ENCODE data around the gene MYO15B.
"Not testable (repeated sequence)": the region's sequence is repeated elsewhere in the genome, so short reads cannot be mapped to it uniquely, and the experiment has no call there.

The MYO15B gene

DNA sequence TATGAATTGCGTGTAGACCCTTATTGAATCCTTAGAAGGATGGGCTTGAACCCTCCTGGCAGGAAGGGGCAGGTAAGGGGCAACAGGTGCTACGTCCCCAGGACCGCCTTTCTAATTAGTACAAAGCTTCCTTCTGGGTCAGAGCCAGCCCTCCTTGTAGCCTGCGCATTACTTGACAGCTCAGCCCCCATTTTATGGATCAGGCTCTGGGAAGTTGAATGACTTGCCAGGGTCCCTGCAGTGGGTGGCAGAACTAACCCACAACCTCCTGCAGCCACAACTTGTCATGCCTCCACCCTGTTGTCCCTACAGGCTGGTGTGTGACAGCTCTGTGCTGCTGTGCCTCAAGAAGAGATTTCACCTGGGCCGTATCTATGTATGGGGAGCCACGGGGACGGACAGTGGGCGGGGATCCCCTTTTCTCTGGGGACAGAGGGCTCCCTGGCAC, 2.7 kb downstream of the MYO15B start:
- Histone ChIP-seq H3K9ac (peak overlapping the region; percentile 78 to 100 (median 97)), H3K4me3 (peak overlapping the region; percentile 67 to 99 (median 90); a peak in 18 of 20 replicates), H3K9me3 (replicated peaks in 1 of 11) (no peaks in the 10 kb centered on the region; a peak in 1 of 22 replicates), H3K4me1 (peaks cover 30 to 45% (median 39%) of the 10 kb centered on the region in 10 experiments), H3K4me2 (peak overlapping the region; percentile 92 to 98 (median 96)), H3K27me3 (no peaks in the 10 kb centered on the region), H3K27ac (peak overlapping the region in 9 of 11 experiments; percentile 23 to 96 (median 66); a peak in 10 of 22 replicates), H3K36me3 (peaks cover 11 to 55% (median 39%) of the 10 kb centered on the region in 11 experiments; a peak in 21 of 22 replicates), H4K20me1 (peaks cover 8 to 60% (median 52%) of the 10 kb centered on the region in 11 experiments; a peak in 21 of 22 replicates)
- no peak for TF ChIP-seq Cebpa-rat (IDR thresholded peaks at IDR 0.05)

- peak overlapping the region; percentile 92 to 98 (median 96) for H3K4me2 ChIP-seq
- H3K9ac ChIP-seq = peak overlapping the region; percentile 78 to 100 (median 97); a peak in 19 of 22 replicates
- H3K27me3 ChIP-seq = no peaks in the 10 kb centered on the region
- H4K20me1 ChIP-seq = peaks cover 8 to 68% (median 59%) of the 10 kb centered on the region in 11 experiments; a peak in 21 of 22 replicates
- H3K4me3 ChIP-seq = peak overlapping the region in 8 of 10 experiments; percentile 67 to 99 (median 93); a peak in 9 of 20 replicates
- peaks cover 11 to 60% (median 41%) of the 10 kb centered on the region in 11 experiments; a peak in 21 of 22 replicates for H3K36me3 ChIP-seq
- TF ChIP-seq Cebpa-rat (IDR thresholded peaks at IDR 0.05) = no peak
- peaks cover 28 to 50% (median 35%) of the 10 kb centered on the region in 10 experiments for H3K4me1 ChIP-seq
- peak overlapping the region in 5 of 11 experiments; percentile 12 to 66 (median 60); a peak in 5 of 22 replicates for H3K27ac ChIP-seq
- no peaks in the 10 kb centered on the region; a peak in 1 of 22 replicates for H3K9me3 ChIP-seq (replicated peaks in 1 of 11)
Observed at GRCh38 chr17:75590849-75591721, 3.5 kb downstream of the MYO15B start.

DNA sequence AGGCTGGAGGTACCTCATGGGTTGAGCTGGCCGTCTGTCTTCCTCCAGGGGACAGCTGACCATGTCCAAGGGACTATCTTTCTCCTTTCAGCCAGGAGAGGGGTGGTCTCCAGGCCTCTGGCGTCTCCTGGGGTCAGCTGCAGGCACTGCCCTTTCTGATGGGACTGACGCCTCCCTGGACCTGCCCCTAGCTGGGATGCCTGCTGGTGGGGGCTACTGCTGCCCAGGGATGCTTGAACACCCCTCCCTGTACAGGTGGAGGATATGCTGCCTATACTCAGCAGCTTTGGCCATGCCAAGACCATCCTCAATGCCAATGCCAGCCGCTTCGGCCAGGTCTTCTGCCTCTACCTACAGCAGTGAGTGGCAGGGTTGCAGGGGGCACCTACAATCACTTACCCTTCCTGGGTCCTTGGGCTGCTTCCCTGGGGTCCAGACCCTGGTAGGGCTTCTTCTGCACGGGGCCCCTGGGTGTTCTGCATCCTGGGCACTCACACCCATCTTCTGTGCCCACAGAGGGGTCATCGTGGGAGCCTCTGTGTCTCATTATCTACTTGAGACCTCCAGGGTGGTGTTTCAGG, 4.2 kb downstream of the MYO15B start:
- H4K20me1 ChIP-seq = peaks cover 8 to 75% (median 67%) of the 10 kb centered on the region in 11 experiments; a peak in 21 of 22 replicates
- H3K4me1 ChIP-seq = peaks cover 26 to 45% (median 34%) of the 10 kb centered on the region in 10 experiments
- no peaks in the 10 kb centered on the region for H3K9me3 ChIP-seq (replicated peaks in 1 of 11)
- H3K27ac ChIP-seq = 0 out of 22 replicates have a peak overlapping the region, but pooled peaks of 1 of the 11 experiments have one; percentile 15
- H3K9ac ChIP-seq = peak overlapping the region in 4 of 11 experiments; percentile 5 to 99 (median 88); a peak in 5 of 22 replicates
- H3K4me3 ChIP-seq = no peak overlapping the region
- peak overlapping the region in 4 of 11 experiments; percentile 96 to 98 (median 97); a peak in 3 of 22 replicates for H3K4me2 ChIP-seq
- TF ChIP-seq Cebpa-rat (IDR thresholded peaks at IDR 0.05) = no peak
- H3K36me3 ChIP-seq = peaks cover 11 to 67% (median 43%) of the 10 kb centered on the region in 11 experiments; a peak in 21 of 22 replicates
- H3K27me3 ChIP-seq = no peaks in the 10 kb centered on the region

DNA sequence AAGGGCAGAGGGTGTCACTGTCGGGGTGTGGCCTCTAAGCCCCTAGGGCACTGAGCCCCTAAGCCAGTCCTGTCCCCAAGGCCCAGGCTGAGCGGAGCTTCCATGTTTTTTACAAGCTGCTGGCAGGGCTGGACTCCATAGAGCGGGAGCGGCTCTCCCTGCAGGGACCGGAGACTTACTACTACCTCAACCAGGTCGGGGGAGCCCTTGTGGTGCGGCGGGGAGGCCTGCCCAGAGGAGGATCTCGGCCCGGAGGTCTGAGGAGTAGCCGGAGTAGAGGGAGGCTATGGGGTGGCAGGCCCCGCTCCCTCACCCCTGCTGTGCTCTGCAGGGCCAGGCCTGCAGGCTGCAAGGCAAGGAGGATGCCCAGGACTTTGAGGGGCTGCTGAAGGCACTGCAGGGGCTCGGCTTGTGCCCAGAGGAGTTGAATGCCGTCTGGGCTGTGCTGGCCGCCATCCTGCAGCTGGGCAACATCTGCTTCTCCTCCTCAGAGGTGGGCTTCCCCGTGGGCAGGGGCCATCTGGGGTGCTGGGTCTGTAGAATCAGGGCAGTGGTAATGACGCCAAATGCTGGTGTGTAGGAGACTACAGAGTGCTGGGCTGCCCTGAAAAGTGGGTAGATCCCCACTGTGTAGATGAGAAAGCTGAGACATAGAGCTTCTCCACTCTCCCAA, 4.9 kb downstream of the MYO15B start:
- TF ChIP-seq Cebpa-rat (IDR thresholded peaks at IDR 0.05) = no peak
- Histone ChIP-seq H3K9ac (peak overlapping the region in 3 of 11 experiments; percentile 5 to 38 (median 18); a peak in 3 of 22 replicates), H3K27me3 (no peaks in the 10 kb centered on the region), H3K27ac (no peak overlapping the region; a peak in 2 of 22 replicates), H3K36me3 (peaks cover 11 to 74% (median 43%) of the 10 kb centered on the region in 11 experiments; a peak in 21 of 22 replicates), H3K4me2 (no peak overlapping the region), H3K9me3 (replicated peaks in 1 of 11) (no peaks in the 10 kb centered on the region), H4K20me1 (peaks cover 8 to 82% (median 71%) of the 10 kb centered on the region in 11 experiments; a peak in 21 of 22 replicates), H3K4me1 (peaks cover 20 to 39% (median 27%) of the 10 kb centered on the region in 10 experiments), H3K4me3 (no peak overlapping the region)

GRCh38 chr17:75593430-75593829, 5.8 kb downstream of the MYO15B start:
- H3K4me3 ChIP-seq; H3K27me3 ChIP-seq; H3K4me2 ChIP-seq; H3K9ac ChIP-seq; H3K9me3 ChIP-seq (replicated peaks in 1 of 11); H3K27ac ChIP-seq: not testable (repeated sequence)
- peaks cover 11 to 75% (median 43%) of the 10 kb centered on the region in 11 experiments; a peak in 21 of 22 replicates for H3K36me3 ChIP-seq
- H3K4me1 ChIP-seq = peaks cover 17 to 34% (median 22%) of the 10 kb centered on the region in 10 experiments
- peaks cover 8 to 84% (median 71%) of the 10 kb centered on the region in 11 experiments; a peak in 21 of 22 replicates for H4K20me1 ChIP-seq

DNA sequence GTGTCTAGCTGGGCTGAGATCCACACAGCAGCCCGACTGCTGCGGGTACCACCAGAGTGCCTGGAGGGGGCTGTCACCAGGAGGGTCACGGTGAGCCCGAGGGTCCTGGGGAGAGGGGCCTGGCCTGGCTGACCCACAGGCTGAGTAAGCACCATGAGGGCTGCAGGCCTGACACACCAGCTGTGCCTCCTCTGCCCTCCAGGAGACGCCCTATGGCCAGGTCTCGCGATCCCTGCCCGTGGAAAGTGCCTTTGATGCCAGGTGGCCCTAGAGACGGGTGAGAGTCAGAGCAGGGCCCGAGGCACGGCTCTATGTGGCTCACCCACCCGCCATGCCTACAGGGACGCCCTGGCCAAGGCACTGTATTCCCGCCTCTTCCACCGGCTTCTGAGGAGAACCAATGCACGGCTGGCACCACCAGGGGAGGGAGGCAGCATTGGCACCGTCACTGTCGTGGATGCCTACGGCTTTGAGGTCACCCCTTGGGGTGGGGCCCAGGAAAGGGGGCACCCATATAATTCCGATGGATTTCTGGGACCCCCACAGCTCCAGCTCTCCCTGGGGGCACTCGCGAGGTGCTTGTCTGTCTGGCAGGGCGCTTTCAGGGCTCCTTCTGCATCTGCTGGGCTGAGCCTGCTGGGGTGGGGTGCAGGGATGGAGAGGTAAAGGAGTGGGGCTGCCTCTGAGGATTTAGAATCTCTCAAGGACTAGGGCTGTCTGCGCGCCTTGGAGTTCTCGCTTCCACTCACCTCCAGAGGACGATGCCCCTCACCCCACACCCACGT, 7.1 kb downstream of the MYO15B start:
- peak overlapping the region in 3 of 11 experiments; percentile 16 to 27 (median 18); a peak in 1 of 22 replicates for H3K9ac ChIP-seq
- no peaks in the 10 kb centered on the region for H3K27me3 ChIP-seq
- peaks cover 11 to 75% (median 43%) of the 10 kb centered on the region in 11 experiments; a peak in 21 of 22 replicates for H3K36me3 ChIP-seq
- H4K20me1 ChIP-seq = peaks cover 8 to 80% (median 71%) of the 10 kb centered on the region in 11 experiments; a peak in 21 of 22 replicates
- no peak overlapping the region for H3K4me2 ChIP-seq
- H3K9me3 ChIP-seq (replicated peaks in 1 of 11) = no peaks in the 10 kb centered on the region
- H3K4me1 ChIP-seq = peaks cover 15 to 32% (median 20%) of the 10 kb centered on the region in 10 experiments
- H3K4me3 ChIP-seq = no peak overlapping the region
- peak overlapping the region in 1 of 11 experiments; percentile 15; a peak in 2 of 22 replicates for H3K27ac ChIP-seq
- no peak for TF ChIP-seq Cebpa-rat (IDR thresholded peaks at IDR 0.05)

GRCh38 chr17:75595284-75595919, 7.8 kb downstream of the MYO15B start:
- Histone ChIP-seq H3K4me1 (peaks cover 8 to 25% (median 12%) of the 10 kb centered on the region in 10 experiments), H4K20me1 (peaks cover 8 to 73% (median 63%) of the 10 kb centered on the region in 11 experiments; a peak in 21 of 22 replicates)

More at GRCh38 chr17:75595284-75595919, 7.8 kb downstream of the MYO15B start:
- Histone ChIP-seq H3K27ac (peak overlapping the region in 1 of 11 experiments; percentile 15; a peak in 1 of 22 replicates), H3K4me3 (no peak overlapping the region), H3K27me3 (no peaks in the 10 kb centered on the region), H3K9ac (peak overlapping the region in 4 of 11 experiments; percentile 1 to 43 (median 20); a peak in 4 of 22 replicates), H3K36me3 (peaks cover 11 to 68% (median 36%) of the 10 kb centered on the region in 11 experiments; a peak in 21 of 22 replicates), H3K4me2 (no peak overlapping the region), H3K9me3 (replicated peaks in 1 of 11) (no peaks in the 10 kb centered on the region)
- no peak for TF ChIP-seq Cebpa-rat (IDR thresholded peaks at IDR 0.05)
